Mesenteric fat pad (tissue), 1 donor: ENCODE data around the gene OR2T35. TPM values are rescaled to one million over a fixed set of nuclear protein-coding genes. Genes with fewer than 3 reads are reported as not detected.
"Not testable (repeated sequence)": the region's sequence is repeated elsewhere in the genome, so short reads cannot be mapped to it uniquely, and the experiment has no call there.

ENCODE experiments used
- DNase-seq: peaks from one replicate; pipeline ENCODE4 v3.0.0-alpha.2; 2020; ENCODE audit warnings: low spot score
- long read RNA-seq: library from polyadenylated mRNA; unstranded; transcript quantifications from one replicate; pipeline ENCODE4 v2.0.0, GENCODE V29; 2020
- total RNA-seq: library from RNA; stranded (reverse); fragmentation: NEBNext Ultra II Directional; extraction: Animal tissue kit (Norgen Biotek cat#: 25700); gene quantifications from one replicate; pipeline ENCODE4 v1.2.1, GENCODE V29; 2021
- donor health status: DM: yes; HTN: yes; CAD: no.

OR2T35 gene, protein sequence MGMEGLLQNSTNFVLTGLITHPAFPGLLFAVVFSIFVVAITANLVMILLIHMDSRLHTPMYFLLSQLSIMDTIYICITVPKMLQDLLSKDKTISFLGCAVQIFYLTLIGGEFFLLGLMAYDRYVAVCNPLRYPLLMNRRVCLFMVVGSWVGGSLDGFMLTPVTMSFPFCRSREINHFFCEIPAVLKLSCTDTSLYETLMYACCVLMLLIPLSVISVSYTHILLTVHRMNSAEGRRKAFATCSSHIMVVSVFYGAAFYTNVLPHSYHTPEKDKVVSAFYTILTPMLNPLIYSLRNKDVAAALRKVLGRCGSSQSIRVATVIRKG
- total RNA-seq = not detected
- long read RNA-seq = 0 reads

DNA sequence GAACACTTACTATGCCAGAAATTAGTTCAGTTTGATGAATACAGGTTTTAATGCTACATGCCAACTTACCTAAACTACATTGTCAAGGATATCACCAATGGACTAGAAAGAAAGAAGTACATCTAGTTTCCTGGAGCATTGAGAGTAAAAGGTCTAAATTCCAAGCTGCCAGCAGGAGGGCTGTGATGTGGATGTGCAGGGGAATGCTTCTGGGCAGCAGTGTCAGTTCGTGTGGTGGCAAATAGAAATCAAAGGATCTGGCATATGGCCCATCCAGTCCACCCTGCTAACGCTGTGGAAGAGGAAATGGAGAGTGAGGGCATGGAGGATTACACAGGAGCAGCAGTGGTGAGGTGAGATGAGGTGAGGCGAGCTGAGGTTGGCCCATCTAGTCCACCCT lies at the start of gene OR2T35:
TSS of gene OR2T35 (minus strand) at position 101 of the 400 bp plus-strand sequence. CDS start 6,020 bp downstream, outside the sequence.
- DNase-seq = not testable (repeated sequence)

DNA sequence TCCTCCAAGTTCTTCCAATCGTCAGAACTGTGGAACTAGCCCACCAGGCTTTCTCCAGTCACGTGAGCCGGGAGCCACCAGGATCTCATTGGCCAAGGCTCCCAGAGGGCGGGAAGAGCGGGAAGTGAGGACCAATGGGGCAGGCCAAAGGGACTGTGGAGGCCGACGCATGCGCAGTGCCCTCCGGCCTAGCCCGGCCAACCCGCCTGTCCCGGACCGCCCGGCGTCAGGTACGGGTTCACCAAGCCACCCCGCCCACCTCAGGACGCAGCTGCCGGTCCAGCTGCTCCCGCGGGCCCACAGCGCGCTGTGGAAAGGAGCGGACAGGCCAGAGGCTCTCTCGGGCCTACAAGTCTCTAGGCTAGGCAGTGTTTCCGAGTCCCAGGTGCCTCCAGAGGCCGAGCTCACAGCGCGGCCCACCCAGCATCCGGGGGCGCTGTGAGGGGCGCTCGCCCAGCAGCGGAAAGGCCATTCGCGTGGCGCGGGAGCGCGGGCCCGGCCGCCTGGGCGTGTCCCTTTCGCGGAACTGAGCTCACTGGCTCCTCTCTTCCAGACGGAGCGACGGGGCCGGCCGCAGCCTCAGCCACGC lies 46.6 kb upstream of the OR2T35 start:
- no peak for DNase-seq

DNA sequence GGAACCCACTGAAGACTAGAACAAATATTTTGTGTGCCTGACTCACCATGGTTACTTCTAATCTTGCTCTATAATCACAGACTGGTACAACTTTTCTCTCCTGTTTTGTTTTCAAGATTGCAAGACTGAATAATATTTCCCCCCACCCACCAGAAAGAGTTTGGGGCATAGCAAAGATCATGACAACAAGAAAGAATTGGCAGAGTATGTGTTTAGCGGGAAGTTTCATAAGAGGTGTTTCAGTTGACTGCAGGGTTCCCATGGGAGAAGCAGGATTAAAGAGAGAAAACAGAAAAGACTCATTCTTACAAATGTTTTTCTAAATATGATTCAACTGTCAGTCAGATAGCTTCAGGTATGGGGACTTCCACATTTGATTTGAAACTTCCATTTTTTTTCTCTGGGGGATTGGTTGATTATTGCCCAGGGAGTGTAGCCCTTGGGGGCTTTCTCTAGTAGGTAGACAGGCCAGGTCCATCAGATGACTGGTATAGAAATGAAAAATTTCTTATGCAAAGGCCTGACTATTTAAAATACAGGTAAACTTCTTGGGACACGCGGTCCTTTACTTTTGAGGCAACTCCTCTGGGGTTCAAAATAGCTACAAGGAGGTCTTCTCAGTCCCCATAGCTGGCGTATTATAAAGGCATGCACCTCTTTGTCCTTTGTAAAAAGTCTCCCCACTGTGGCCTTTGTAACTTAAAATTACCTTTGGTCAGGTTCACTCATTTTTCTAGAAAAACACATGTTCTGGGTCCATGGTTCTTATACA lies 43.6 kb upstream of the OR2T35 start:
- DNase-seq = no peak

DNA sequence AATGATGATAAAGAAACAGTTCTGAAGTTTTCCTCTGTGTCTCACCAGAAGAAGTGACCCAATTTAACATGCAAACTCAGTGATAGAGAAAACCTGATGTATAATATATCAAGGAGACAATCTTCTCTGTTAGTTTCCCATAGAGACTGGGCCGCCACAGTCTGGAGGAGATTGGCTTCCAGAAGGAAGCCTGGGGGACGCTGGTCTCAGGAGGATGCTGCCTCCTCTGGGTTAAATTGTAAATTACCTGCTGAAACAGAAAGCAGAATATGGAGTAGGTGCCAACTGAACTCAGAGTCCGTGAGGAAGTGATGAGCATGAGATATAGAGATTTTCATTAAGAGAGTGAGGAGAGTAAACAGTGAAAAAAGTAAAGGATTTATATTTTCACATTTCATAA lies 41.7 kb upstream of the OR2T35 start:
- no peak for DNase-seq

DNA sequence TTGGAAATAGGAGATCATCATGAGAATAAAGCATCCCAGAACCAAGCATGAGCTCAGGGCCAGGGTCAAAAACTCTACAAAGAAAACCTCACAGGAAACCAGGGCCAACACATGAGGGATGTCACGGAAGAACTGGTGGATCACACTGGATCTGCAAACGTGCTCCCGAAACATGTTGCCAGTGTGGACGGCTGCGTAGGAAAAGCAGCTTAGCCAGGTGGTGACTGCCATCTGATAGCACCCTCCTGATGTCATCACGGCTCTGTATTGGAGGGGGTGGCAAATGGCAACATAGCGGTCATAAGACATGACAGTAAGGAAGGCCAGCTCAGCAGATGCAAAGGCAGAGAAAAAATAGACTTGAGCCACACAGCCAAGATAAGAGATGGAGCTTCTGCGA lies 36.6 kb upstream of the OR2T35 start:
- no peak for DNase-seq

DNA sequence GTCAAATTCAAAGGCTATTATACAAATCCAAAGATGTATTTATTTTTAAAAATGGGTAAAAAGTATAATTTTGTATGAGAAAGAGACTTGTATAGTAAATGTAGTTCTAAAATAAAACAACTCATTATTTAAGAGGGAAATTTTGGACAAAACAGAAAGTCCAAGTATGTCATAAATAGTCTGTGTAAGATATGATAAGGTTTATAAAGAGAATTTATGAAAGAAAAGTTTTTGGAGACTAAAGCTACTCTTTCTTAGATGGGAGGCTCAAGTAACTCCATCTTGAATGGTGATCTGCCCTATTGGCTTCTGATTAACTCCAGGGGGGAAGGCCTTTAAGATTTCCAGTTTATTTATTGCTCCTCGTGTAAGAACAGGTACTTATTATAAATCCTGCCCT lies 24.9 kb upstream of the OR2T35 start:
- DNase-seq = no peak

DNA sequence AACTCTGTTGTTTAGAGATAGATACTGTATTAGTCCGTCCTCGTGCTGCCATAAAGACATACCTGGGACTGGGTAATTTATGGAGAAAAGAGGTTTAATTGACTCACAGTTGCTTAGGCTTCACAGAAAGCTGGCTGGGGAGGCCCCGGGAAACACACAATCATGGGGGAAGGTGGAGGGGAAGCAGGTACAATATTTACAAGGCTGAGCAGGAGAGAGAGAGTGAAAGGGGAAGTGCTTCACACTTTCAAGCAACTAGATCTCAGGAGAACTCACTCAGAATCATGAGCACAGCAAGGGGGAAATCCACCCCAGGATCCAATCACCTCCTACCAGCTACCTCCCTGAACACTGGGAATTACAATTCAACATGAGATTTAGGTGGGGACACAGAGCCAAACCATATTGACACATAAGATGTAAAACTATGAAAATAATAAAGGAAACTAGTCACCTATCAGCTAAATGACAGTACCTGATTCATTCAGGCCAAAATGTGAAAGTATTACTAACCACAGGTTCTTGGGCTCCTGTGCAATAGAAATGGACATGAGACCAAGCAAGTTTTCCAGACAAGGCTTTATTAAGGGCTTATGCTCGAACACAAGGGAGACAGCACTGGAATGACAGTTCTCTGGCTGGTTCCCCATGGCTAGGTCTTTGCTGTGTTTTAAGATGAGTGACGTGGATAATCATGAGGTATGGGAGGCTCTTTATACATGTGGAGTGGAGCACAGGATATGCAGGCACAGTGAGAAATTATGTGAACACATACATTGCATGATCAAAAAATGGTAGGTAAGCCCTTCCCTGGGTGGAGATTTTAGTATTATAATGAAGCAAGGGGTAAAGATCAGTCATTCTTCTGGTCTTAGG lies 18.6 kb upstream of the OR2T35 start:
- not testable (repeated sequence) for DNase-seq

DNA sequence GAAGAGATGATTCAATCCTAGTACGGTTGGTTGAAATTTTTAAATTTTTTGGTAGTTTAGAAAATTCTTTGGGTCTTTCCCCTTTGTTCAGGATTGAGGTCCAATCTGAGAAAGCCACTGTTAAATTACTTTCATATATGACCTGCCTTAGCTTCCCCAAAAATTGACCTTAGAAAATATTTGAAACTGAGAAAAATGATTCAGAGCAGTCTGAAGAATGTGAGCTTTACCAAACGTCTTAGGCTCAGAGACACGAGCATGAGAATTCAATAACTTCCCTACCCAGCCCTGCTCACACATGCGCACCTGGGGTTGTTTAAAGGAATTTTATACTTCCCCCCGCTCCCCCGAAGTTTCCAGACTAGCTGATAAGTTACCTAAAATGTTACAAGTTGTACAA lies 11.7 kb upstream of the OR2T35 start:
- DNase-seq = not testable (repeated sequence)

DNA sequence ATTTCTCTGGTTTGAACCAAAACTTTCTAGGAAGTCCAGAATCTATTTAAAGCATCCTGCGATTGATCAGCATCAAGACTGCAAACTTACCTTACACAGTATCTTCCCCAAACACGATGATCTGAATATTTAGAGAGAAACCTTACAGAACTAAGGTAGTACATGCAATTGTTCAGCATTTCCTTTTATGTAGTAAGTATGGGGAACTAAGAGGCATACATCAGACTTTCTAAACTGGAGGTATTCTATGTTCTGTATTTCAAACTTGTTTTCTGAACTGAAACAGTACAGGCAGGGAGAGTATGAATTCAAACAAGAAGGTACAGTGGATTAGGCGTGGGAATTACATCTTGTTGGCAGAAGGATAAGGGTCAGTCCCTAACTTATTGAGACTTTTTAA lies 10.3 kb upstream of the OR2T35 start, which contains the start of gene OR2T27:
TSS of gene OR2T27 (minus strand) at position 175 of the 400 bp plus-strand sequence. CDS start 4,644 bp downstream, outside the sequence.
- DNase-seq = not testable (repeated sequence)

DNA sequence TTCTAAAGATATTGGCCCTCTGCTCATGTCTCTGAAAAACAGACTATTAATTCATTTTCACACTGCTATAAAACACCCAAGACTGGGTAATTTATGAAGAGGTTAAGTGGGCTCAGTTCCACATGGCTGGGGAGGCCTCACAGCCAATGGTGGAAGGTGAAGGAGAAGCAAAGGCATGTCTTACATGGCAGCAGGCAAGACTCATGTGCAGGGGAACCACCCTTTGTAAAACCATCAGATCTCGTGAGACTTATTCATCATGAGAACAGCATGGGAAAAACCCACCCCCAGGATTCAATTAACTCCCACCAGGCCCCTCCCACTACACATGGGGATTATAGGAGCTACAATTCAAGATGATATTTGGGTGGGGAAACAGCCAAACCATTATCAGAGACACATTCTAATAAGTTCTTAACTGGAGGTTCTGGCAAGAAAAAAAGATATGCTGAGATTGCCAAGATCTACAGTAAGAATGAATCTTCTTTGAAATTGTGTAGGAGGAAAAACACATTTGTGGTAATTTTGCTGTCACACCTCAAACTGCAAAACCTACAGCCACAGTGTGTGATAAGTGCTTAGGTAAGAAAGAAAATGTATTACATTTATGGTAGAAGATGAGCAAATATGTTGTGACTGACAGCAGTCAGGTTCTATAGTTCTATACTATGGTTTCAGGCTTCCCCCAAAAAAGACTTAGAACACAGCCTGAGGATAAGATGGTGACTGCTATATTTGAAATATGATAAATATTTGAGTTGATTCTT lies 3.9 kb upstream of the OR2T35 start:
- not testable (repeated sequence) for DNase-seq

DNA sequence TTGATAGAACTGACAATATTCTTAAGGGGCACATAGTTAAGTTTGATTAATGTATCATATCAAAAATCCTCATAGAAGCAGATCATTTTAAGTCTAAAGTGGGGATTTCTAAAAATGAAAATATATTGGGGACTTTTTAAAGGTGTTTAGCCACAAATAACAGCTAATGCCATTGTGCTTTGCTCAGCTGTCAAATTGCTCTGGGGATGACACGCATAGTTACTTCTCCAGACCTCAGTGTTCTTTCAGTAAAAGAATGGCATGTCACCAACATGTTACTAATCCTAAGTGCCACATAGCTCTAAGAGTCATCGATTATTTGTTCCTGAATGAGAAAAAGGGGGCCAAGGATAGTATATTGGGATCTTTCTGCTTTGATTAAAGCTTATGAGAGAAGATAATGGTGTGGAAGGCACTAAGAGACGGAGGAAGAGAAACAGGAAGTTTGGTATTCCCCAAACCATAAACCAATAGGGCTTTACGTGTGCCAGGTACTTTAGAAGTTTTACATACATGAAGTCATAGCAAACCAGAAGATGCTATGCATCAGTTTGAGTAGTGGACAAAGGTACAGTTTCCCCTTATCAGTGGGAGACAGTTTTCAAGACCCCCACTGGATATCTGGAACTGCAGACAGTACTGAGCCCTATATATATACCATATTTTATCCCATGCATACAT lies 2.0 kb downstream of the OR2T35 start:
- not testable (repeated sequence) for DNase-seq

DNA sequence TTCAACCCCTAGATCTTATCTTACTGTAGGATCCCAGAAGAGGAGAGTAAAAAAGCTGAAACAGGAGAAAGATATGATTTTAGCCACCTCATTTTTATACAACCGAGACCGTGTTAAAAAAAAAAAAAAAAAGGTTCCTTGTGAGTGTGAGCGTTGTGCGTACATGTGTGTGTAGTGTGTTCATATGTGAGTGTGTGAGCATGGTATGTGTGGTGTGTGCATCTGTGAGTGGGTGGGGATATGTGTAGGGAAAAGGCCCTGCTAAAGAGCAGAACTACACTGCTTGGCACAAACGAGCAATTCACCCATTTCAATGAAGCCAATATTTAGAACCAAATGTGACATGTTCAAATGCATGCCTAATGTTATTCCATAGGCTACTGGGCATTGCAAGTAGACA lies 3.5 kb downstream of the OR2T35 start:
- DNase-seq = not testable (repeated sequence)

DNA sequence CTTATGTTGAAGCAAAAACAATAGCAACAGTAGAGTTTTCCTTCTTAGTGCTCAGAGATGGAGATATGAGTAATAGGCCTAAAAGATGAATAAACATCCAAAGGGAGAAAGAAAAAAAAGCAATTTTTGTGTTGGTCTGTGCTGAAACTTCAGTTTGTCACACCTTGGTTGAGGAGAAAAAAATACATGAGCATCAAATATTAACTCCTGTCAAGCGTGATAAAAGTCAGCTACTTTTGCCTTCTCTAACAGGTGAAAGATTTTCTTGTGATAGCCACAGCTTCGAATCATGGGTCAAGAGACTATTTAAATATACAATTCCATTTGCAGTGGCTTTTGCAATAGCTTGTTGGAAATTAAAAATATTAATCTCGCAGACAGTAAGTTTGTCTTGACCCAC lies 4.2 kb downstream of the OR2T35 start:
- not testable (repeated sequence) for DNase-seq

DNA sequence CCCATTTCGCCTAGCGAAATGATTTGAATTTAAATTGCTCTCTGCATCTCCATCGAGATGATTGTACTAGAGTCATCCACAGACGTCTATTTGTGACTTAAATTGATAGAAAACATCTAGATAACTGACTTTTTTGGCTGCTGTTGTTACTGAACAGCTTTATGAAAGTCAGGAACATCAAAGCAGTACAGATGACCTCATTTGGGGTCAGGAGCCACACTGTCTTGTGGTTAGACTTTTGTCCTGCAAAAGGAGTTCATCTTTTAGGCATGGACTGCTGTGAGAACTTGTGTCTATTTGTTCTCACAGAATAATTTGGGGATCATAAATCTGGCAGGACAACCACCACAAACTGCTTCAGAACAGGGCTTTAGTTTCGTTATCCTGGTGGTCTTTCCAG lies 5.4 kb downstream of the OR2T35 start:
- DNase-seq = not testable (repeated sequence)

DNA sequence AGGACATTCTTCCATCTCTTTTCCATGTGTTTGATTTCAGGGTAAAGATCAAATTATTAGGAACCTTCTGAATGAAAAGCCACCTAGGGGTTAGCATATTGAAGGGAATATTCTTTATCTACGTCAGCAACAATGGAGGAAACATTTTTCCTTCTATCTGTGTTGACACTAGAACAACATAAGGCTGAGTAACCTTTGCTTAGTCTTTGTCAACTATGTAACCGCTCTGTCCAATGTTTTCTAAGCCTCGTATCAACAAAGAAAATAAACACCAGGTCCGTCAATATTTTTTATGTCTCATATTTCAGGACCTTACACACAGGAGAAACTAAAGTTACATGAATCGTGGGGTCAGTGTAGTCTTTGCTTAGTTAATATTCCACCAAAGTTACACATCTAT lies 8.5 kb downstream of the OR2T35 start:
- DNase-seq = not testable (repeated sequence)

DNA sequence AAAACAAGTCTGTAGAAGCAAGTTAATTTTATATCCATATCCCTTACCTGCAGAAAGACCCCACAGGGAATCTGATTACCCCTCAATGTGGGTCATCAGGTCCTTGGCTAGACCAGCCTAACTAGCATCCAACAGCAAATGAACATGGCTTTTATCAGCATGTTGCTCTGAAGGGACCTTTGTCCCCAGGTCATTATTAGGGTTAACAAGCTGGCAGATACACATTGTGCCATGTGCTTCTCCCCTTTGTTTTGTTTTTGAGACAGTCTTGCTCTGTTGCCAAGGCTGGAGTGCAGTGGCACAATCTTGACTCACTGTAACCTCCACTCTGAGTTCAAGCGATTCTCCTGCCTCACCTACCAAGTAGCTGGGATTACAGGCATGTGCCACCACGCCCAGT lies 10.1 kb downstream of the OR2T35 start, which contains the start of gene OR2T11:
TSS of gene OR2T11 (minus strand) at position 101 of the 400 bp plus-strand sequence. CDS start 7,963 bp downstream, outside the sequence.
- not testable (repeated sequence) for DNase-seq

DNA sequence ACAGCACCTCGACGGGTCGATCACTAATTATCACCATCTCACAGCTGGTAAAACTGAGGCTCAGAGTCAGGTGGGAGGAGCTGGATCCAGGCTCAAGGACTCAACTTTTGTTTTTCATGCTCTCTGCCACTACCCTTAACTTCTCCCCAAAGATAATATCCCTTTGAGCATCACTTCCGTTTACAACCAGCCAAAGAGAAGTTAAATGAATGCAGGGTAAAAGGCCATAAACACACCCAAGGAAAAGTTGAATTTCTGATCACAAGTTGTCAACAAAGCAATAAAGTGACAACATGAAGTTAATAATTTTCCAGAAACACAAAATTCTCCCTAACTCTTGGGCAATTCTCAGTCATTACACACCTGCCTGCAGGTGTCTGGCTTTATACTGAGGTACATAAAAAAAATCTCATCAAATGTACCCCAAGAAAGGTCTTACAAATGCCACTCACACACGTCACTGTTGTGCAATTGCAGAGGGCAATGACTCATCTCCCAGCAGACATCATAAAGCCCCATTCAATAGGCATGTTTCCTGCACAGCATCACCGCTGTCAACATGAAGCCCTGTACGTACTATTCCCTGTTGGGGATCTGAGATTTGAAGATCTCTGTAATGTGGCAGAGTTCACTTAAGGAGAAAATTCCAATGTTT lies 13.6 kb downstream of the OR2T35 start:
- no peak for DNase-seq

DNA sequence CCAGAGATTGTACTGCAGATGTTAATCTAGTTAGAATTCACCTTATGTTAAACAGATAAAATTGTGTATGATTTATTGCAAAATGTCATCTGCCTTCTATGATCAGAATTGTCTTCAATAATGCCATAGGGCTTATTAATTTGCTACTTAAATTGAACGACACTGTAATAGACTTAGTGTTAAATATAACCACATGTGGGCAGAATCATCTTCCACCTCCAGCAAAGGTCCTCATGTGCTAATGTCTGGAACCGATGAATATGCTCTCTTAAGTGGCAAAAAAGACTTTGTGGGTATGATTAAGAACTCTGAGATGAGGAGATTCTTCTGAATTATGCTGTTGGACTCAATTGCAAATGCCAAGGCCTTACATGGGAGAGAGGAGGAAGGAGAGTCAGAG lies 14.5 kb downstream of the OR2T35 start:
- DNase-seq = no peak
